Parathyroid adenoma (tissue), 2 donors: ENCODE data around the gene CRB1.

ENCODE experiments used
- H2AFZ ChIP-seq: fragments of 300-600 bp; sonication (generic); one replicate; pipeline ENCODE4 v1.7.0; 2017; ENCODE audit warnings: antibody characterized with exemption, mild to moderate bottlenecking
- H3K27ac ChIP-seq: fragments of 300-600 bp; sonication (generic); one replicate; pipeline ENCODE4 v1.7.0; 2017
- H3K27me3 ChIP-seq: fragments of 300-600 bp; sonication (generic); one replicate; pipeline ENCODE4 v1.7.0; 2017; ENCODE audit warnings: low read length; ENCODE audit not compliant: control insufficient read depth, insufficient read depth
- H3K36me3 ChIP-seq: fragments of 300-600 bp; sonication (generic); one replicate; pipeline ENCODE4 v1.7.0; 2017; ENCODE audit warnings: low read length; ENCODE audit not compliant: control insufficient read depth, insufficient read depth
- H3K4me1 ChIP-seq: fragments of 300-600 bp; sonication (generic); one replicate; pipeline ENCODE4 v1.7.0; 2017; ENCODE audit warnings: control low read depth
- H3K4me2 ChIP-seq: fragments of 300-600 bp; sonication (generic); one replicate; pipeline ENCODE4 v1.7.0; 2017; ENCODE audit warnings: low read length
- H3K4me3 ChIP-seq: fragments of 300-600 bp; sonication (generic); one replicate; pipeline ENCODE4 v1.7.0; 2017; ENCODE audit warnings: low read depth, low read length
- H3K79me2 ChIP-seq: fragments of 300-600 bp; sonication (generic); one replicate; pipeline ENCODE4 v1.7.0; 2017; ENCODE audit warnings: control low read depth
- H3K9ac ChIP-seq: fragments of 300-600 bp; sonication (generic); one replicate; pipeline ENCODE4 v1.7.0; 2017; ENCODE audit warnings: mild to moderate bottlenecking
- H3K9me3 ChIP-seq: fragments of 300-600 bp; sonication (generic); one replicate; pipeline ENCODE4 v1.7.0; 2017; ENCODE audit warnings: low read length; ENCODE audit not compliant: control insufficient read depth
- TF ChIP-seq, protein P1 (sequence below): fragments of 300-600 bp; sonication (generic); IDR thresholded peaks from one replicate; pipeline ENCODE4 v1.7.0; 2017; ENCODE audit warnings: antibody characterized with exemption, mild to moderate bottlenecking
- donor health status: primary hyperparathyroidism.

Gene CRB1

DNA sequence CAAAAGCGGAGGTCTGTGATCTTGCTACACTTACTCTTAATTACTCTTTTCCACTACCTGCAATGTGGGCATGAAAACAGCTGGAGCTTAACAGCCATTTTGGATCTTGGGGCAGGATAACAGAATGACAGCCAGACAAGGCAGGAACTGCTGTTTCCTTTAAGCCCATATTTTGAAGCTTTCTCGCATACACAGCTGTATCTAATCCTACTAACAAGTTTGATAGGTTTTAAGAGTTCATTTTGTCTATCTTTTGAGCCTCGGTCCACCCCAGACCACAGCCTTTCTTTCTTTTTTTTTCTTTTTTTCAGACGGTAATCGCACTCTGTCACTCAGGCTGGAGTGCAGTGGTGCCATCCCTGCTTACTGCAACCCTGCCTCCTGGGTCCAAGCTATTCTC, 42.4 kb upstream of the CRB1 start:
- Histone ChIP-seq H3K9ac (no peak overlapping the region), H3K4me2 (no peak overlapping the region), H3K79me2 (no peaks in the 10 kb centered on the region), H3K4me1 (no peaks in the 10 kb centered on the region), H3K4me3 (no peak overlapping the region), H3K27ac (no peak overlapping the region), H3K36me3 (no peaks in the 10 kb centered on the region), H3K9me3 (no peaks in the 10 kb centered on the region), H3K27me3 (no peaks in the 10 kb centered on the region), H2AFZ (no peak overlapping the region)
- TF ChIP-seq, protein P1, sequence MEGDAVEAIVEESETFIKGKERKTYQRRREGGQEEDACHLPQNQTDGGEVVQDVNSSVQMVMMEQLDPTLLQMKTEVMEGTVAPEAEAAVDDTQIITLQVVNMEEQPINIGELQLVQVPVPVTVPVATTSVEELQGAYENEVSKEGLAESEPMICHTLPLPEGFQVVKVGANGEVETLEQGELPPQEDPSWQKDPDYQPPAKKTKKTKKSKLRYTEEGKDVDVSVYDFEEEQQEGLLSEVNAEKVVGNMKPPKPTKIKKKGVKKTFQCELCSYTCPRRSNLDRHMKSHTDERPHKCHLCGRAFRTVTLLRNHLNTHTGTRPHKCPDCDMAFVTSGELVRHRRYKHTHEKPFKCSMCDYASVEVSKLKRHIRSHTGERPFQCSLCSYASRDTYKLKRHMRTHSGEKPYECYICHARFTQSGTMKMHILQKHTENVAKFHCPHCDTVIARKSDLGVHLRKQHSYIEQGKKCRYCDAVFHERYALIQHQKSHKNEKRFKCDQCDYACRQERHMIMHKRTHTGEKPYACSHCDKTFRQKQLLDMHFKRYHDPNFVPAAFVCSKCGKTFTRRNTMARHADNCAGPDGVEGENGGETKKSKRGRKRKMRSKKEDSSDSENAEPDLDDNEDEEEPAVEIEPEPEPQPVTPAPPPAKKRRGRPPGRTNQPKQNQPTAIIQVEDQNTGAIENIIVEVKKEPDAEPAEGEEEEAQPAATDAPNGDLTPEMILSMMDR, result no peak

DNA sequence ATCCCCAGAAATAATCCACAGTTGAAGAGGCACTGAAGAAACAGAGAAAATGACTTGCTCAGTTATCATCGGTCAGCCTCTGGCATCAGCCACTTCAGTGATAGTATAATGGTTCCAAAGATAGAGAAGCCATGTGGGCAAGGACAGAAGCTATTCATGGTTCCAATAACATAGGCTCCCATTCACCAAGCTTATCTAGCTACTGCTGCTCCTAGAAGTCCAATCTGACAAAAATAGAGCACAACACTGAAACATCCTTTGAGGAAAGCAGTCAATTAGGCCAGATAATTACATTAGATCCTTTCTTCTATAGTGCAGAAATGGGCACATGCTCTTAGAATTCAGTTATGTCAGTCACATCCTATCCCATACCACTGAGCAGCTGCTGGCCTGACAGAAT, 33.5 kb upstream of the CRB1 start:
- Histone ChIP-seq H3K9me3 (no peaks in the 10 kb centered on the region), H2AFZ (no peak overlapping the region), H3K4me3 (no peak overlapping the region), H3K79me2 (no peaks in the 10 kb centered on the region), H3K4me1 (no peaks in the 10 kb centered on the region), H3K27me3 (no peaks in the 10 kb centered on the region), H3K9ac (no peak overlapping the region), H3K4me2 (no peak overlapping the region), H3K36me3 (no peaks in the 10 kb centered on the region), H3K27ac (no peak overlapping the region)
- TF ChIP-seq, protein P1, result no peak

DNA sequence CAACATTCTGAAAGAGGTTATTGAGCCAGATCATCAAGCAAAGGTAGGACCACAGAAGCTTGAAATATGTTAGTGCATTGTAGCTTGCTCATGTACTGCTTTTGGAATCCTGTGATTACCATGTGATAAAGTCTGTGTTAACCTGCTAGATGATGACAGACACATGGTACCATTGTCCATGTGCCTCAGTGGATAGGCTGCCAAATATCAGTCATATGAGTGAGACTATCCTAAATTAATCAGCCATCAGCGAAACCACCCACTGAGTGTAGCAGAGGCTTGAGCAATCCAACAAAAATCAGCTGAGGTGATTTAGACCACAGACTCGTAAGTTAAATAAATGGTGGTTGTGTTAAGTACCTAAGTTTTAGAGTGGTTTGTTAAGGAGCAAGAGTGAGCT, 32.7 kb upstream of the CRB1 start:
- no peaks in the 10 kb centered on the region for H3K79me2 ChIP-seq

DNA sequence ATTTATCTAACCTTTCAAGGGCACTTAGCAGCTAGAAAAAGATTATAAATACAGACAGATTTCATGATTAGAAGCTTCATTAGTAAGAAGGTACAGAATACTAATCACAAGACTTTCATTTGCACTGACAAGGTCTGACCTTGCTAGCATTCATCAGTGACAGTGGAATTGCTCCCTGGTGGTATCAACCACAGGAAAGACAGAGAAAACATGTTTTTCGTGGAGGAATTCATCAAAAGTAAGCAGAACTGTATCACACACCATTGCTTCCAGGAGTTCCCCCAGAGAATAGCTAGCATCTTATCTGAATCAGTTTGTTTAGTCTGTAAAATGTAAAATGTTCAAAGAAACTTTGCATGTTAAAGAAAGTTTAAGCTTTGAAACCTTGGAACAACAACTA, 20.6 kb upstream of the CRB1 start:
- Histone ChIP-seq H3K4me3 (no peak overlapping the region), H3K79me2 (no peaks in the 10 kb centered on the region), H3K27me3 (no peaks in the 10 kb centered on the region), H3K27ac (no peak overlapping the region), H3K9ac (no peak overlapping the region), H2AFZ (no peak overlapping the region), H3K4me1 (no peaks in the 10 kb centered on the region), H3K9me3 (no peaks in the 10 kb centered on the region), H3K36me3 (no peaks in the 10 kb centered on the region), H3K4me2 (no peak overlapping the region)
- TF ChIP-seq, protein P1, result no peak

More for the DNA sequence above, 32.7 kb upstream of the CRB1 start:
- Histone ChIP-seq H3K4me1 (no peaks in the 10 kb centered on the region), H2AFZ (no peak overlapping the region), H3K9me3 (no peaks in the 10 kb centered on the region), H3K27ac (no peak overlapping the region), H3K27me3 (no peaks in the 10 kb centered on the region), H3K36me3 (no peaks in the 10 kb centered on the region), H3K4me3 (no peak overlapping the region), H3K4me2 (no peak overlapping the region), H3K9ac (no peak overlapping the region)
- TF ChIP-seq, protein P1, result no peak

DNA sequence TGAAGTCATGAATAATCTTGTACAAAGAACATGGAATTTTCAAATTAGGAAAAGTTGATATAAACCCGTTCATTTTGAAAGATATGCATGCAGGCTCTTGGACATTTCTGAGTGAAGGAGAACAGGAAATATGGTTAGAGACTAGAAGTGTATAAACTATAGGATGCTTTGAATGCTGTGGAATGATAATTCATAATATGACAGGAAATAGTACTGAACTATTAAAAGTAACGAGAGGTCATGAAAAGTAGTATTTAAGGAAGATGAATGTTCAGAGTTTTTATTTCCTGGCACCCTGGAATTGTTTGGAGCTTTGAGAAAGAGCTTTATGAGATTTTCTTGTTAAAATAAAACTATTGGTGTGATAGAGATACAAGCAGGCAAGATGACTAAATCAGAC, 18.7 kb upstream of the CRB1 start:
- no peak overlapping the region for H3K4me2 ChIP-seq
- no peaks in the 10 kb centered on the region for H3K27me3 ChIP-seq
- no peak overlapping the region for H2AFZ ChIP-seq
- TF ChIP-seq, protein P1, result no peak
- H3K27ac ChIP-seq, result no peak overlapping the region
- H3K4me1 ChIP-seq, result no peaks in the 10 kb centered on the region
- H3K4me3 ChIP-seq, result no peak overlapping the region
- H3K36me3 ChIP-seq, result no peaks in the 10 kb centered on the region
- no peak overlapping the region for H3K9ac ChIP-seq
- no peaks in the 10 kb centered on the region for H3K79me2 ChIP-seq
- H3K9me3 ChIP-seq, result no peaks in the 10 kb centered on the region
